Panc1 (cell line): ENCODE results near the gene IFIH1. TPM values are rescaled to one million over a fixed set of nuclear protein-coding genes. Genes with fewer than 3 reads are reported as not detected.

ENCODE experiments used
- ATAC-seq: fragments of 200-7000 bp; cut with Tn5 transposase; 2 replicates; pipeline ENCODE4 v1.9.1; 2020; ENCODE audit warnings: mild to moderate bottlenecking, moderate library complexity
- BruUV-seq: library from RNA; stranded (reverse); fragments of 400-500 nt; replicated peaks from 2 replicates; lab custom pipeline; 2021; lab: Mats Ljungman, UMichigan
- CTCF ChIA-PET: fragments of 300-600 bp; sonication (Branson Sonifier 250); formaldehyde crosslinking; loops from one replicate; lab custom pipeline; 2022; ENCODE audit warnings: antibody characterized with exemption; lab: Charles Lee
- POLR2A ChIA-PET: fragments of 300-600 bp; sonication (Branson Sonifier 250); formaldehyde crosslinking; loops from one replicate; lab custom pipeline; 2022; ENCODE audit warnings: antibody characterized with exemption; lab: Charles Lee
- DNase-seq: peaks from one replicate; pipeline ENCODE4 v3.0.0-alpha.2; 2010; ENCODE audit warnings: low read depth, low spot score
- H3K27ac ChIP-seq: 2 replicates; pipeline ENCODE4 v1.5.1; 2011; ENCODE audit warnings: mild to moderate bottlenecking, low read length, inconsistent platforms
- H3K27me3 ChIP-seq: fragments of 200-500 bp; sonication (Bioruptor generic); 2 replicates; pipeline ENCODE4 v1.6.0; 2014; ENCODE audit warnings: low read length, inconsistent platforms; ENCODE audit not compliant: control insufficient read depth, insufficient read depth
- H3K36me3 ChIP-seq: fragments of 200-500 bp; sonication (Bioruptor generic); 2 replicates; pipeline ENCODE4 v1.5.1; 2014; ENCODE audit warnings: inconsistent platforms, mild to moderate bottlenecking, low read length, moderate library complexity; ENCODE audit not compliant: control insufficient read depth, insufficient read depth
- H3K4me1 ChIP-seq: 2 replicates; pipeline ENCODE4 v1.5.1; 2011; ENCODE audit warnings: inconsistent platforms, mild to moderate bottlenecking, low read length, moderate library complexity; ENCODE audit not compliant: control insufficient read depth, insufficient read depth
- H3K4me3 ChIP-seq, 2 experiments: 2 replicates each; pipeline ENCODE4 v1.5.1; 2011 to 2012; ENCODE audit warnings: low read depth in 2 of 2, low read length in 2 of 2, mild to moderate bottlenecking in 2 of 2, inconsistent platforms in 1 of 2, moderate library complexity in 1 of 2
- H3K9me3 ChIP-seq: fragments of 200-500 bp; sonication (Bioruptor generic); 2 replicates; pipeline ENCODE4 v1.5.1; 2014; ENCODE audit warnings: low read depth, mild to moderate bottlenecking, inconsistent platforms, low read length, moderate library complexity; ENCODE audit not compliant: control insufficient read depth, insufficient read depth
- CTCF ChIP-seq: fragments of 450-650 bp; IDR thresholded peaks from 2 replicates; pipeline ENCODE4 v1.5.1; 2017; ENCODE audit warnings: mild to moderate bottlenecking
- POLR2AphosphoS5 ChIP-seq: IDR thresholded peaks from 2 replicates; pipeline ENCODE4 v1.6.1; 2012; ENCODE audit warnings: mild to moderate bottlenecking, low read depth, low read length, moderate library complexity
- REST ChIP-seq, 2 experiments: IDR thresholded peaks; 2 replicates each; pipeline ENCODE4 v1.6.1; 2011 to 2012; ENCODE audit warnings: low read depth in 2 of 2, control low read depth in 1 of 2, low read length in 1 of 2, mild to moderate bottlenecking in 1 of 2, moderate library complexity in 1 of 2; ENCODE audit not compliant: insufficient read depth in 1 of 2
- SIN3A ChIP-seq: IDR thresholded peaks from 2 replicates; pipeline ENCODE4 v1.6.1; 2012; ENCODE audit warnings: low read depth, mild to moderate bottlenecking, low read length, moderate library complexity, borderline replicate concordance; ENCODE audit not compliant: insufficient read depth
- TCF7L2 ChIP-seq: IDR thresholded peaks from 2 replicates; pipeline ENCODE4 v1.6.1; 2011; ENCODE audit warnings: mild to moderate bottlenecking, low read depth, low read length, inconsistent platforms
- in situ Hi-C: cut with HindIII; loops from 2 replicates; pipeline ENCODE4 v1.10.0; 2016; ENCODE audit warnings: low sequenced_read_pairs, low pct_unique_long_range_greater_than_20kb
- intact Hi-C: fragments of 100-400 bp; cut with micrococcal nuclease; formaldehyde crosslinking; loops from one replicate; pipeline ENCODE4 v1.10.0; 2022; ENCODE audit not compliant: unreplicated experiment
- total RNA-seq: library from RNA; stranded (reverse); gene quantifications from one replicate; pipeline ENCODE4 v1.2.1, GENCODE V29; 2021; ENCODE audit not compliant: unreplicated experiment

The IFIH1 gene
- total RNA-seq, 1 experiment from 2014 or later, result 15.4 TPM

GRCh38 chr2:162282765-162283425 lies 35.6 kb downstream of the IFIH1 start:
- DNase-seq (no peak), ATAC-seq (no peak)
- ChIA-PET CTCF (no interaction called here), POLR2A (no interaction called here)
- no peak overlapping the region for H3K4me3 ChIP-seq
- no peaks in the 10 kb centered on the region for H3K4me1 ChIP-seq
- in situ Hi-C loops (no loop called here), intact Hi-C loops (no loop called here)
- no peak for TF ChIP-seq SIN3A
- TF ChIP-seq TCF7L2, result no peak
- TF ChIP-seq REST (IDR thresholded peaks at IDR 0.05; ENCODE audit: insufficient read depth in 1 of 2, low read depth in 2 of 2, low read length in 1 of 2), result no peak
- no peak for TF ChIP-seq CTCF
- H3K36me3 ChIP-seq, result no peaks in the 10 kb centered on the region
- H3K27ac ChIP-seq, result no peak overlapping the region
- H3K27me3 ChIP-seq, result no peaks in the 10 kb centered on the region
- H3K9me3 ChIP-seq, result no peaks in the 10 kb centered on the region
- no TSS peak for BruUV-seq

GRCh38 chr2:162280654-162281053 lies 37.8 kb downstream of the IFIH1 start:
- ATAC-seq, result no peak
- BruUV-seq, result no TSS peak
- no peak for DNase-seq
- TF ChIP-seq SIN3A, result no peak
- no peak for TF ChIP-seq REST (IDR thresholded peaks at IDR 0.05; ENCODE audit: insufficient read depth in 1 of 2, low read depth in 2 of 2, low read length in 1 of 2)
- TF ChIP-seq TCF7L2, result no peak
- TF ChIP-seq POLR2AphosphoS5, result no peak
- TF ChIP-seq CTCF, result no peak
- Histone ChIP-seq H3K27me3 (no peaks in the 10 kb centered on the region), H3K9me3 (no peaks in the 10 kb centered on the region), H3K36me3 (no peaks in the 10 kb centered on the region), H3K4me1 (no peaks in the 10 kb centered on the region), H3K27ac (no peak overlapping the region), H3K4me3 (no peak overlapping the region)
- in situ Hi-C loops, result no loop called here
- POLR2A ChIA-PET, result interaction anchor here (0.7 kb wide), 1 partner anchor 9 kb away, joined by 3 read pairs; no protein-coding TSS in a partner anchor
- CTCF ChIA-PET, result no interaction called here
- intact Hi-C loops, result no loop called here
